A549 (cell line): ENCODE results near the gene THOC1. TPM values are rescaled to one million over a fixed set of nuclear protein-coding genes. Genes with fewer than 3 reads are reported as not detected.

Source experiments
- ATAC-seq, 2 experiments: fragments of 200-7000 bp in 1 of 2; fragments of >200 bp in 1 of 2; cut with Nextera tagmentation in 1 of 2; cut with Tn5 transposase in 1 of 2; 3 replicates each; pipeline versions ENCODE4 v1.8.0 to v1.9.1; 2018 to 2020; ENCODE audit warnings: mild to moderate bottlenecking in 1 of 2, moderate library complexity in 1 of 2
- CTCF ChIA-PET: fragments of 300-600 bp; sonication (Branson Sonifier 250); formaldehyde crosslinking; extraction: SDS; loops from one replicate; lab custom pipeline; 2021; ENCODE audit warnings: antibody characterized with exemption, inconsistent platforms; lab: Yijun Ruan, JAX
- POLR2A ChIA-PET: fragments of 350-600 bp; formaldehyde crosslinking; extraction: SDS; loops from one replicate; lab custom pipeline; 2021; ENCODE audit warnings: antibody characterized with exemption, inconsistent platforms; lab: Yijun Ruan, JAX
- DNase-seq, 2 experiments: peaks; one replicate each; pipeline versions ENCODE4 v3.0.0 to v3.0.0-alpha.2; 2011 to 2016; ENCODE audit warnings: low read depth in 1 of 2, low spot score in 1 of 2
- FAIRE-seq: peaks from 2 replicates; lab custom pipeline; 2011; peaks lifted over from hg19 to GRCh38; lab: Jason Lieb, UNC
- H3K27ac ChIP-seq, 2 experiments: fragments of >200 bp; sonication (Bioruptor Twin); formaldehyde crosslinking; 3 replicates each; pipeline ENCODE4 v1.5.1; 2016 to 2017
- H3K4me1 ChIP-seq: fragments of >200 bp; sonication (Bioruptor Twin); formaldehyde crosslinking; 3 replicates; pipeline ENCODE4 v1.6.1; 2016
- H3K4me2 ChIP-seq: fragments of >200 bp; sonication (Bioruptor Twin); formaldehyde crosslinking; 3 replicates; pipeline ENCODE4 v1.6.1; 2016
- H3K4me3 ChIP-seq: fragments of >200 bp; sonication (Bioruptor Twin); formaldehyde crosslinking; 3 replicates; pipeline ENCODE4 v1.5.1; 2016
- H3K9me3 ChIP-seq: fragments of >200 bp; sonication (Bioruptor Twin); formaldehyde crosslinking; 3 replicates; pipeline ENCODE4 v1.6.1; 2016
- CHD2 ChIP-seq: fragments of 150-350 bp; IDR thresholded peaks from 2 replicates; pipeline ENCODE4 v1.6.1; 2014; ENCODE audit warnings: low read length; ENCODE audit not compliant: partially characterized antibody
- CHD4 ChIP-seq: fragments of 200-600 bp; sonication (generic); IDR thresholded peaks from 2 replicates; pipeline ENCODE4 v1.6.1; 2016; ENCODE audit warnings: antibody characterized with exemption, mild to moderate bottlenecking, borderline replicate concordance
- EHF ChIP-seq: fragments of 250-450 bp; sonication (Bioruptor Pico); IDR thresholded peaks from 2 replicates; pipeline ENCODE4 v1.5.0; 2020; ENCODE audit warnings: mild to moderate bottlenecking
- EP300 ChIP-seq, 2 experiments: fragments of >200 bp; sonication (Bioruptor Twin); formaldehyde crosslinking; IDR thresholded peaks; 2 replicates in 1 of 2; 3 replicates in 1 of 2; pipeline ENCODE4 v1.6.1; 2016 to 2017
- FOSL2 ChIP-seq, 2 experiments: fragments of 450-650 bp in 1 of 2; fragments of >200 bp in 1 of 2; sonication (Bioruptor Twin) in 1 of 2; formaldehyde crosslinking; IDR thresholded peaks; 2 replicates each; pipeline versions ENCODE4 v1.5.0 to v1.6.1; 2016 to 2020; ENCODE audit warnings: mild to moderate bottlenecking in 1 of 2, moderate library complexity in 1 of 2
- GATA3 ChIP-seq: IDR thresholded peaks from 2 replicates; pipeline ENCODE4 v1.6.1; 2012; ENCODE audit warnings: borderline replicate concordance
- HMGXB4 ChIP-seq: fragments of 250-450 bp; sonication (Bioruptor Pico); IDR thresholded peaks from 2 replicates; pipeline ENCODE4 v1.5.0; 2021; ENCODE audit warnings: mild to moderate bottlenecking, moderate library complexity, borderline replicate concordance
- HOXB13 ChIP-seq: fragments of 250-450 bp; sonication (Bioruptor Pico); IDR thresholded peaks from 2 replicates; pipeline ENCODE4 v1.5.0; 2020; ENCODE audit warnings: low read depth, mild to moderate bottlenecking, moderate library complexity
- MAFK ChIP-seq: fragments of 450-650 bp; IDR thresholded peaks from 2 replicates; pipeline ENCODE4 v1.6.1; 2014; ENCODE audit not compliant: partially characterized antibody
- MAX ChIP-seq: IDR thresholded peaks from 2 replicates; pipeline ENCODE4 v1.6.1; 2012
- MAZ ChIP-seq: fragments of 150-350 bp; IDR thresholded peaks from 2 replicates; pipeline ENCODE4 v1.6.1; 2014; ENCODE audit warnings: antibody characterized with exemption, low read depth, low read length, borderline replicate concordance
- MYC ChIP-seq: IDR thresholded peaks from 2 replicates; pipeline ENCODE4 v1.6.1; 2012; ENCODE audit warnings: mild to moderate bottlenecking, inconsistent platforms, low read length, improper control_type of control experiment, borderline replicate concordance
- NFE2L2 ChIP-seq: fragments of 150-350 bp; conservative IDR thresholded peaks from 2 replicates; pipeline ENCODE4 v1.6.1; 2014; ENCODE audit warnings: low read length
- NPAS2 ChIP-seq: fragments of 250-450 bp; sonication (Bioruptor Pico); IDR thresholded peaks from 2 replicates; pipeline ENCODE4 v1.8.0; 2022; ENCODE audit warnings: mild to moderate bottlenecking, moderate library complexity, borderline replicate concordance
- PHF8 ChIP-seq: fragments of 200-600 bp; sonication (generic); IDR thresholded peaks from 2 replicates; pipeline ENCODE4 v1.6.1; 2016; ENCODE audit warnings: low read depth, mild to moderate bottlenecking, antibody characterized with exemption, moderate library complexity, borderline replicate concordance
- POLR2A ChIP-seq: IDR thresholded peaks from 2 replicates; pipeline ENCODE4 v1.6.1; 2012; ENCODE audit warnings: mild to moderate bottlenecking, low read length
- POLR2AphosphoS2 ChIP-seq: conservative IDR thresholded peaks from 2 replicates; pipeline ENCODE4 v1.6.1; 2012; ENCODE audit warnings: low read length, improper control_type of control experiment, inconsistent platforms
- RAD21 ChIP-seq, 2 experiments: fragments of >200 bp in 1 of 2; sonication (Bioruptor Twin) in 1 of 2; formaldehyde crosslinking in 1 of 2; IDR thresholded peaks in 1 of 2; conservative IDR thresholded peaks in 1 of 2; 2 replicates in 1 of 2; 3 replicates in 1 of 2; pipeline ENCODE4 v1.6.1; 2012 to 2018; ENCODE audit warnings: inconsistent platforms in 1 of 2
- RFX5 ChIP-seq: fragments of 450-650 bp; IDR thresholded peaks from 2 replicates; pipeline ENCODE4 v1.7.1; 2014; ENCODE audit warnings: antibody characterized with exemption, mild to moderate bottlenecking, moderate library complexity
- SMC3 ChIP-seq: fragments of >200 bp; sonication (Bioruptor Twin); formaldehyde crosslinking; IDR thresholded peaks from 3 replicates; pipeline ENCODE4 v1.6.1; 2018; ENCODE audit warnings: inconsistent platforms
- TFCP2L1 ChIP-seq: fragments of 250-450 bp; sonication (Bioruptor Pico); IDR thresholded peaks from 2 replicates; pipeline ENCODE4 v1.5.0; 2021; ENCODE audit warnings: mild to moderate bottlenecking
- ZFP36 ChIP-seq: fragments of 450-650 bp; IDR thresholded peaks from 2 replicates; pipeline ENCODE4 v1.6.1; 2014; ENCODE audit warnings: borderline replicate concordance; ENCODE audit not compliant: partially characterized antibody
- ZNF302 ChIP-seq: fragments of 250-450 bp; sonication (Bioruptor Pico); IDR thresholded peaks from 2 replicates; pipeline ENCODE4 v1.9.0; 2021; ENCODE audit warnings: inconsistent platforms, mild to moderate bottlenecking, moderate library complexity
- WGBS: methylation state at CpG from one replicate; pipeline ENCODE4 v1.1.6; 2017; ENCODE audit errors: missing lambda C conversion rate; 5-methylcytosine and 5-hydroxymethylcytosine counted together
- polyA plus RNA-seq, 4 experiments: library from polyadenylated mRNA; depleted of rRNA in 3 of 4; stranded (reverse); fragments of >200 nt; fragmentation: RNase III in 1 of 4; extraction: RNeasy Plus Mini Kit Qiagen cat#74134 plus additional on column Dnase treatment in 1 of 4; gene quantifications; 2 replicates in 3 of 4; 3 replicates in 1 of 4; pipeline ENCODE4 v1.2.3, GENCODE V29; 2011 to 2017

The THOC1 gene
- polyA plus RNA-seq, 2 of the 4 experiments (the other 2 are of a cell fraction), result 31.2 to 62.6 TPM

- peaks cover 2% of the 10 kb centered on the region; the same call in 1 of the 3 replicates for H3K4me1 ChIP-seq
- 100% methylated on average over 2 of the region's 2 CpGs for WGBS
- POLR2A ChIA-PET, result no interaction called here
Measured at GRCh38 chr18:261398-262073, 6.3 kb downstream of the THOC1 start.

GRCh38 chr18:260547-260946, 7.3 kb downstream of the THOC1 start:
- TF ChIP-seq HOXB13 (CRISPR knock-in tag) (no peak), CHD2 (no peak), SMC3 (no peak), EHF (CRISPR knock-in tag) (no peak), PHF8 (no peak), FOSL2 (IDR thresholded peaks at IDR 0.05) (no peak), FOSL2 (CRISPR knock-in tag; IDR thresholded peaks at IDR 0.05) (no peak), NPAS2 (no peak), GATA3 (no peak)
- CTCF ChIA-PET, result no interaction called here
- DNase-seq, result no peak
- ATAC-seq, result no peak
- Histone ChIP-seq H3K27ac (no peak overlapping the region), H3K9me3 (no peaks in the 10 kb centered on the region), H3K4me3 (no peak overlapping the region), H3K4me2 (no peak overlapping the region), H3K4me1 (no peaks in the 10 kb centered on the region)
- POLR2A ChIA-PET, result no interaction called here
- FAIRE-seq, result no peak
- WGBS, result 75% methylated on average over 2 of the region's 2 CpGs

More at GRCh38 chr18:261398-262073, 6.3 kb downstream of the THOC1 start:
- FAIRE-seq (no peak), ATAC-seq (no peak), DNase-seq (no peak)
- H3K4me2 ChIP-seq, result no peak overlapping the region
- CTCF ChIA-PET, result interaction anchor here (0.6 kb wide), 1 partner anchor 700 kb away, joined by 3 read pairs; no protein-coding TSS in a partner anchor
- H3K27ac ChIP-seq, result no peak overlapping the region
- no peak overlapping the region for H3K4me3 ChIP-seq
- no peaks in the 10 kb centered on the region for H3K9me3 ChIP-seq
- TF ChIP-seq ZFP36, result no peak
- TF ChIP-seq NFE2L2, result no peak
- no peak for TF ChIP-seq MAX
- TF ChIP-seq POLR2AphosphoS2, result no peak
- no peak for TF ChIP-seq POLR2A
- TF ChIP-seq SMC3, result no peak
- no peak for TF ChIP-seq GATA3
- no peak for TF ChIP-seq HMGXB4 (CRISPR knock-in tag)
- no peak for TF ChIP-seq MYC
- no peak for TF ChIP-seq MAZ
- no peak for TF ChIP-seq EP300 (IDR thresholded peaks at IDR 0.05)
- TF ChIP-seq RAD21 (conservative IDR thresholded peaks at IDR 0.05 in 1 of 2, IDR thresholded peaks at IDR 0.05 in 1 of 2), result no peak
- no peak for TF ChIP-seq CHD4
- no peak for TF ChIP-seq TFCP2L1
- TF ChIP-seq EHF (CRISPR knock-in tag), result no peak

GRCh38 chr18:255171-255570, 12.7 kb downstream of the THOC1 start:
- 96% methylated on average over 4 of the region's 4 CpGs for WGBS
- Histone ChIP-seq H3K4me1 (peaks cover 8% of the 10 kb centered on the region; the same call in 2 of the 3 replicates), H3K4me3 (no peak overlapping the region), H3K9me3 (no peaks in the 10 kb centered on the region), H3K4me2 (no peak overlapping the region), H3K27ac (no peak overlapping the region)
- ATAC-seq, result no peak
- POLR2A ChIA-PET, result no interaction called here
- no peak for TF ChIP-seq HOXB13 (CRISPR knock-in tag)
- TF ChIP-seq ZNF302, result no peak
- no peak for TF ChIP-seq CHD4
- no peak for TF ChIP-seq RFX5
- TF ChIP-seq MAFK, result no peak
- CTCF ChIA-PET, result no interaction called here
- FAIRE-seq, result no peak
- DNase-seq, result no peak
